GM19193 (cell line): ENCODE measurements around the gene SPATA32.

Experiments used
- POLR2A ChIP-seq: IDR thresholded peaks from 4 replicates; pipeline ENCODE4 v1.6.1; 2011; ENCODE audit not compliant: insufficient read depth, insufficient read length; ENCODE audit errors: extremely low read depth

SPATA32 gene

GRCh38 chr17:45265821-45266220 lies 3.9 kb upstream of the SPATA32 start:
- no peak for TF ChIP-seq POLR2A

GRCh38 chr17:45264988-45265387 lies 3.1 kb upstream of the SPATA32 start:
- TF ChIP-seq POLR2A: no peak

DNA sequence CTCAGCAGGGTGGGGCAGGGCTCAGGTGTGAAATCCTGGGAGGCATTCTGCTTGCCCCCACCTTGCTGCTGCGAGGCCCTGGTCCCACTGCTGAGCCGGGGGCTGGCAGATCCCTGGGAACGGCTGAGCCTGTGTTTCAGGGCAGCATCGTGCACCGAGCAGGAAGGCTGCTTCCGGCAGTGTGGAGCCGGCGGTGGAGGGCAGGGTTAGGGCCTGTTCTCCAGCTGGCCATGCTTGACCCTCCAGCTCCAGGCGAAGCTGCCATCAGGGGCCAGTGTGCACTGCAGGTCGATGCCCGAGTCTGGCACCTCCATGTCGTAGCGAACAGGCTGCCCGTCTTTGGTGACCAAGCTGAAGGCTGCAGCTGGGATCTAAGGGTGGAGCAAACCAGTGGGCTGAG lies 2.5 kb upstream of the SPATA32 start:
- TF ChIP-seq POLR2A: peak; percentile 2

DNA sequence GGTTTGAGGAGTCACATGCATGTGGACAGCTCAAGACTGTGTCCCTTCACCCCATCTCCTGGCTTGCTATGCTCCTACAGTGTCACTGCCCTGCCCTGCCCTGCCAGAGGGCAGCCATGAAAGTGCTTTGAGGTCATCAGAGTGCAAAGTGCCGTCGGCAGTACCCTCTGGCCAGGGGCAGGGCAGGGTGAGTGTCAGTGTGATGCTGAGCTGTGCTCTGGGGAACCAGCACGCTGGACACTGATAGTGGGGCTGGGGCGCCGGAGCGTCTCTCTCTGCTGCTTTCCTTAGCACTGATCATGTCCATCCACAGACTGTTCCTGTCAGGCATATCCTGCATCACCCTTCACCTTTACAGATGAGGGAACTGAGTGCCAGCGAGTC lies 1.6 kb upstream of the SPATA32 start:
- TF ChIP-seq POLR2A: peak; percentile 7

- peak; percentile 5 for TF ChIP-seq POLR2A
These were observed 902 bp upstream of the SPATA32 start for GRCh38 chr17:45262516-45263476.

- no peak for TF ChIP-seq POLR2A
These were observed 1.6 kb downstream of the SPATA32 start for GRCh38 chr17:45260204-45260783.

GRCh38 chr17:45258981-45259380 lies 2.9 kb downstream of the SPATA32 start:
- no peak for TF ChIP-seq POLR2A

GRCh38 chr17:45257115-45257514 lies 4.8 kb downstream of the SPATA32 start:
- TF ChIP-seq POLR2A: no peak

DNA sequence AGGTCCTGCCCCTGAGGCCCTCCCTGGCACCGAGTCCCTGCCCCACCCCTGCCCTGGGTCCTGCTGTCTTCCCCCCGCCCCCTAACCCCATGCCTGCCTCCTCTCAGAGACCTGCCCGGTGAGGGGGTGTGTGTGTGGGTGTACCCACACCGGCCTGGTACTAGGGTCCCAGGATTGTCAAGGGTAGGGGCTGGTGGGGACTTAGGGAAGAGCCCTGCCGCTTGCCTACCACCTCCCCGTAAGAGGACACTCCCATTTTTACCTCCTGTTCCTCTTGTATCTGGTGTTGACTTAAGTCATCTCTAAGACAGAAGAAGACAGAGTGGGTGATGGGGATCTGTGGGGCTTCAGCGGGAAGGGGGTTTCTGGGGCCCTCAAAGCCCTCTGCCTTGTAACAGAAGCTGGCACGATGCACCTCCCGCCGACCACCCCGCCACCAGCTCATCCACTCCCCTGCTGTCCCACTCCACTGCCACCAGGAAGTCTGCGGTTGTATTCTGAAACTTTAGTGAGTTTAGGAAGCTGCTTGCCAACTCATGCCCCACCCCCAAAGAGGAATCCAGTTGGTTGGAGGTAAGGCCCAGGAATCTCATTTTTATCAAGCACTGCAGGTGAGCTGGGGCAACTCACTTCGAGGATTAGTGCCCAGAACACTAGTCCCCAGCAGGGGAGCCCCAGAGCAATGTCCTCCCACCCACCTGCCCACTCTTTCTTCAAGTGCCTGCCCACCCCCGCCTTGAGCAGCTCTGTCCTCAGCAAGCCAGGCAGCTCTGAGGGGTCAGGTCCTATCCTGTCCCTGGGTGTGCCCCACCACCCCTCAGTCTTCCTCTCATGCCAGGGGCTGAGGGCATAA lies 5.6 kb downstream of the SPATA32 start:
- no peak for TF ChIP-seq POLR2A

DNA sequence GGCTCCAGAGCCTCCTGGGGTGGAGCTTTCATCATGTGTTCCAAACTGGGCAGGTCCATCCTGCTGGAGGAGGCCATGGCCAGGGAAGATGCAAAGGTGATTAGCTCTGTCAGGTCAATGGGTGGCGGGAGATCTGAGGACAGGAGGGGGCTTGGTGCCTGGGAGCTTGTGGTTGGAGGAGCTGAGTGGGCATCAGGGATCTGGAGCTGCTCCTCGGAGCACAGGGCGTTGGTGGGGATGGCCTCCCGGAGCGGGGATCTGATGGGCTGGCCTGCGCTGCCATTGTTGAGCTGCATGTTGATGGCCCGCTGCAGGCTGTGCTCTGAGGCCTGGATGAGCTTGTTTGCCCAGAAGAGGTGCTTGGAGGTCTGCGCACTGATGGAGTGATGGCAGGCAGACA lies 6.5 kb downstream of the SPATA32 start:
- TF ChIP-seq POLR2A: no peak

- no peak for TF ChIP-seq POLR2A
These were observed 8.0 kb downstream of the SPATA32 start for GRCh38 chr17:45253879-45254278.

GRCh38 chr17:45251931-45252330 lies 10.0 kb downstream of the SPATA32 start:
- TF ChIP-seq POLR2A: no peak

- TF ChIP-seq POLR2A: no peak
These were observed 13.5 kb downstream of the SPATA32 start for GRCh38 chr17:45248132-45248957.

DNA sequence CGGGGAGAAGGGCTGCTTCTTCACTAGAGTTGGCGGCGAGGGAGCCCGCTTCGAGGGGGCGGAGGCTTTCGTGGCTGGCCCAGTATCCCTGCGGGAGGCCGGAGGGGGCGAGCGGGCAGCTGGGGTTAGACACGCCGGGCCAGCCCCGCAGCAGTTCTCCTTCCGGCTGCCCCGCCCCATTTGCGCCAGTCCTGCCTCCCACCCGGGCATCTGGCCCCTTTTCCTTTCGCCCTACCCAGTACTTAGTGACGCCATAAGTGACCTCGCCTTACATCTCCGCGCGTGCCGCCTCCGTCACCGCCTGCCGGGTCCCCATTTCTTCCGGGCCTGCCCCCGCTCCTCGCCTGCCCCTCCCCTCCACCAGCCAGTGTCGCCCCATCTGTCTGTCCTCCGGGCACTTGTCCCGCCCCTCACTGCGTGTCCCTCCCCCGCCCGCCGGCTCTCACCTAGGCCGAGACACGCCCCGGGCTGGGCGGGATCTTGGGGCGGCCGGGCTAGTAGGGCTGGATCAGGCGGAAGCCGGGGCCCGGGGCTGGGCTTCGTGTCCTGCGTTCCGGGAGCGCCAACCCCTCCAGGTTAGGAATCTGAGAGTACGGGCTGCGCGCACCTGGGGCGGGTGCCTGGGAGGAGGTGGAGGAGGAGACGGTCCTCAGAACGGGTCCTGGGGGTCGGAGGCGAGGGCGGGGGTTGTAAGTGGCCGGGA lies 14.3 kb downstream of the SPATA32 start:
- peak; percentile 70 for TF ChIP-seq POLR2A
